CD4-positive, alpha-beta T cell (primary cell): ENCODE data around the gene CD96. TPM values are rescaled to one million over a fixed set of nuclear protein-coding genes. Genes with fewer than 3 reads are reported as not detected.
A peak's percentile ranks its signal among the peaks of the same experiment; 100 is the strongest.

ENCODE experiments used
- ATAC-seq: fragments of 200-7000 bp; cut with Tn5 transposase; one replicate; pipeline ENCODE4 v1.10.0; 2022; ENCODE audit warnings: mild to moderate bottlenecking; ENCODE audit not compliant: poor library complexity
- CTCF ChIA-PET: fragments of 350-600 bp; sonication (Branson Sonifier 250); formaldehyde crosslinking; loops from one replicate; lab custom pipeline; 2021; ENCODE audit warnings: antibody characterized with exemption, inconsistent platforms; lab: Charles Lee
- POLR2A ChIA-PET: fragments of 350-600 bp; sonication (Branson Sonifier 250); formaldehyde crosslinking; loops from one replicate; lab custom pipeline; 2021; ENCODE audit warnings: antibody characterized with exemption, inconsistent platforms; lab: Charles Lee
- DNase-seq, 14 experiments: peaks; one replicate each; pipeline ENCODE4 v3.0.0-alpha.2; 2013 to 2020; ENCODE audit warnings: mixed read lengths in 2 of 14
- H3K27ac ChIP-seq, 2 donors: one replicate each; pipeline versions ENCODE4 v1.5.1 to v1.7.0; 2013; ENCODE audit warnings: low read length in 2 of 2, low read depth in 1 of 2, mild to moderate bottlenecking in 1 of 2
- H3K27me3 ChIP-seq, 2 experiments: 1 replicate in 1 of 2; 2 replicates in 1 of 2; pipeline versions ENCODE4 v1.6.1 to v1.7.0; 2013; ENCODE audit warnings: low read length in 2 of 2, control low read depth in 1 of 2, mild to moderate bottlenecking in 1 of 2, moderate library complexity in 1 of 2; ENCODE audit not compliant: insufficient read depth in 2 of 2, control insufficient read depth in 1 of 2
- H3K36me3 ChIP-seq: one replicate; pipeline ENCODE4 v1.6.1; 2013; ENCODE audit warnings: low read length, control low read depth; ENCODE audit not compliant: insufficient read depth
- H3K4me1 ChIP-seq: one replicate; pipeline ENCODE4 v1.6.1; 2013; ENCODE audit warnings: low read length, control low read depth; ENCODE audit not compliant: insufficient read depth
- H3K4me3 ChIP-seq: one replicate; pipeline ENCODE4 v1.5.1; 2013; ENCODE audit warnings: mild to moderate bottlenecking, low read length, moderate library complexity
- H3K9me3 ChIP-seq, 2 experiments: 1 replicate in 1 of 2; 2 replicates in 1 of 2; pipeline versions ENCODE4 v1.6.1 to v1.7.0; 2013; ENCODE audit warnings: low read length in 2 of 2, mild to moderate bottlenecking in 2 of 2, control low read depth in 1 of 2, moderate library complexity in 1 of 2; ENCODE audit not compliant: control insufficient read depth in 1 of 2, insufficient read depth in 1 of 2
- H3K27ac Mint-ChIP-seq: one replicate; pipeline ENCODE4 v1.8.0; 2020; ENCODE audit warnings: mixed read lengths
- H3K27me3 Mint-ChIP-seq: one replicate; pipeline ENCODE4 v1.8.0; 2021; ENCODE audit warnings: mixed read lengths
- H3K36me3 Mint-ChIP-seq: one replicate; pipeline ENCODE4 v1.8.0; 2021; ENCODE audit warnings: low read depth, mixed read lengths
- H3K4me1 Mint-ChIP-seq: one replicate; pipeline ENCODE4 v1.8.0; 2021; ENCODE audit warnings: low read depth, mixed read lengths
- H3K4me3 Mint-ChIP-seq: one replicate; pipeline ENCODE4 v1.8.0; 2020; ENCODE audit warnings: mild to moderate bottlenecking, mixed read lengths
- H3K9me3 Mint-ChIP-seq: one replicate; pipeline ENCODE4 v1.8.0; 2020; ENCODE audit warnings: mixed read lengths
- CTCF ChIP-seq: fragments of 200-600 bp; IDR thresholded peaks from one replicate; pipeline ENCODE4 v1.8.0; 2022; ENCODE audit warnings: antibody characterized with exemption, mild to moderate bottlenecking
- intact Hi-C, 2 experiments: fragments of 100-400 bp; cut with DNase I in 1 of 2; cut with micrococcal nuclease in 1 of 2; formaldehyde crosslinking; loops; one replicate each; pipeline versions ENCODE4 v1.15.1 to v1.9.0; 2023 to 2025; cut with DNase I, micrococcal nuclease
- total RNA-seq, 174 experiments: library from RNA in 2 of 174; stranded (reverse) in 2 of 174; gene quantifications; one replicate each; pipeline ENCODE4 v1.2.3 and lab custom pipeline; 2021 to 2026

CD96 gene
- total RNA-seq, 2 experiments from 2014 or later, result 194 to 205 TPM

GRCh38 chr3:111610612-111611054 is 68.6 kb downstream of the CD96 start:
- H3K27me3 ChIP-seq, result no peaks in the 10 kb centered on the region
- ChIA-PET POLR2A (interaction anchor here (0.6 to 2.0 kb wide), 15 partner anchors 8 to 1098 kb away, joined by 3 to 11 read pairs (median 4); partner anchors contain the start of gene ABHD10), CTCF (interaction anchor here (1.2 to 1.5 kb wide), 3 partner anchors 11 to 80 kb away, joined by 5 to 10 read pairs (median 6); no protein-coding TSS in a partner anchor)
- peak; percentile 56 for ATAC-seq
- H3K36me3 ChIP-seq, result peaks cover 46% of the 10 kb centered on the region
- intact Hi-C loops, result loop anchor here (1.0 to 5.0 kb wide), 3 partner anchors 57 to 540 kb away; partner anchors contain the start of genes CD96 (in 1 of the 2) and NECTIN3 (in 1 of the 2)
- peaks cover 82% of the 10 kb centered on the region for H3K36me3 Mint-ChIP-seq
- no peaks in the 10 kb centered on the region for H3K27me3 Mint-ChIP-seq
- peak overlapping the region; percentile 54 for H3K4me3 Mint-ChIP-seq
- no peaks in the 10 kb centered on the region for H3K9me3 ChIP-seq
- DNase-seq, result peak in 8 of 14 experiments; percentile 18 to 60 (median 27)
- H3K4me1 ChIP-seq, result peaks cover 27% of the 10 kb centered on the region
- H3K27ac Mint-ChIP-seq, result peak overlapping the region; percentile 88
- H3K9me3 Mint-ChIP-seq, result no peaks in the 10 kb centered on the region
- TF ChIP-seq CTCF, result no peak
- no peak overlapping the region for H3K4me3 ChIP-seq
- H3K27ac ChIP-seq, result peak overlapping the region in 1 of 2 donors; percentile 42
- peaks cover 64% of the 10 kb centered on the region for H3K4me1 Mint-ChIP-seq

GRCh38 chr3:111613294-111613693 is 71.3 kb downstream of the CD96 start:
- H3K27me3 Mint-ChIP-seq, result no peaks in the 10 kb centered on the region
- H3K9me3 Mint-ChIP-seq, result no peaks in the 10 kb centered on the region
- ATAC-seq (no peak), DNase-seq (no peak)
- H3K36me3 Mint-ChIP-seq, result peaks cover 84% of the 10 kb centered on the region
- CTCF ChIA-PET, result interaction anchor here (1.0 kb wide), 1 partner anchor 35 kb away, joined by 3 read pairs; no protein-coding TSS in a partner anchor
- H3K4me3 Mint-ChIP-seq, result no peak overlapping the region
- POLR2A ChIA-PET, result no interaction called here
- H3K27ac Mint-ChIP-seq, result peak overlapping the region; percentile 88
- peaks cover 85% of the 10 kb centered on the region for H3K4me1 Mint-ChIP-seq
- H3K27ac ChIP-seq, result no peak overlapping the region
- H3K9me3 ChIP-seq, result no peaks in the 10 kb centered on the region
- H3K27me3 ChIP-seq, result no peaks in the 10 kb centered on the region
- TF ChIP-seq CTCF, result no peak
- H3K36me3 ChIP-seq, result peaks cover 34% of the 10 kb centered on the region
- no peak overlapping the region for H3K4me3 ChIP-seq
- peaks cover 49% of the 10 kb centered on the region for H3K4me1 ChIP-seq
- intact Hi-C loops, result loop anchor here in 1 of 2 experiments (5.0 kb wide), 1 partner anchor 54 kb away; no protein-coding TSS in a partner anchor

- Histone ChIP-seq H3K27me3 (no peaks in the 10 kb centered on the region), H3K9me3 (no peaks in the 10 kb centered on the region), H3K4me1 (peaks cover 39% of the 10 kb centered on the region), H3K36me3 (peaks cover 37% of the 10 kb centered on the region), H3K27ac (peak overlapping the region; percentile 27 to 60), H3K4me3 (no peak overlapping the region)
- POLR2A ChIA-PET, result interaction anchor here (0.9 to 1.8 kb wide), 7 partner anchors 26 to 363 kb away, joined by 3 to 11 read pairs (median 8); partner anchors contain the start of gene ABHD10
- Mint-ChIP-seq H3K9me3 (no peaks in the 10 kb centered on the region), H3K4me3 (no peak overlapping the region), H3K36me3 (peaks cover 85% of the 10 kb centered on the region), H3K27me3 (no peaks in the 10 kb centered on the region), H3K4me1 (peaks cover 67% of the 10 kb centered on the region), H3K27ac (peak overlapping the region; percentile 86)
- intact Hi-C loops, result loop anchor here in 1 of 2 experiments (1.0 to 2.0 kb wide), 3 partner anchors 37 to 223 kb away; partner anchors contain the start of gene CD96
- ATAC-seq (peak; percentile 21), DNase-seq (no peak)
- TF ChIP-seq CTCF, result no peak
- CTCF ChIA-PET, result interaction anchor here (0.6 to 3.3 kb wide), 33 partner anchors 9 to 547 kb away, joined by 3 to 33 read pairs (median 4); partner anchors contain the start of genes PHLDB2 and ZBED2
Observed at GRCh38 chr3:111615880-111616279, 73.9 kb downstream of the CD96 start.
